ENCODE data around the gene GLB1L2.

- TF ChIP-seq, protein P1, sequence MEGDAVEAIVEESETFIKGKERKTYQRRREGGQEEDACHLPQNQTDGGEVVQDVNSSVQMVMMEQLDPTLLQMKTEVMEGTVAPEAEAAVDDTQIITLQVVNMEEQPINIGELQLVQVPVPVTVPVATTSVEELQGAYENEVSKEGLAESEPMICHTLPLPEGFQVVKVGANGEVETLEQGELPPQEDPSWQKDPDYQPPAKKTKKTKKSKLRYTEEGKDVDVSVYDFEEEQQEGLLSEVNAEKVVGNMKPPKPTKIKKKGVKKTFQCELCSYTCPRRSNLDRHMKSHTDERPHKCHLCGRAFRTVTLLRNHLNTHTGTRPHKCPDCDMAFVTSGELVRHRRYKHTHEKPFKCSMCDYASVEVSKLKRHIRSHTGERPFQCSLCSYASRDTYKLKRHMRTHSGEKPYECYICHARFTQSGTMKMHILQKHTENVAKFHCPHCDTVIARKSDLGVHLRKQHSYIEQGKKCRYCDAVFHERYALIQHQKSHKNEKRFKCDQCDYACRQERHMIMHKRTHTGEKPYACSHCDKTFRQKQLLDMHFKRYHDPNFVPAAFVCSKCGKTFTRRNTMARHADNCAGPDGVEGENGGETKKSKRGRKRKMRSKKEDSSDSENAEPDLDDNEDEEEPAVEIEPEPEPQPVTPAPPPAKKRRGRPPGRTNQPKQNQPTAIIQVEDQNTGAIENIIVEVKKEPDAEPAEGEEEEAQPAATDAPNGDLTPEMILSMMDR (IDR thresholded peaks at IDR 0.05; ENCODE audit: borderline replicate concordance, extremely low read depth, low read length, poor library complexity, severe bottlenecking), result no peak
- no peak for TF ChIP-seq EZH2 (IDR thresholded peaks at IDR 0.05; ENCODE audit: borderline replicate concordance, low read depth, low read length, severe bottlenecking)
These were observed 39.8 kb downstream of the GLB1L2 start for GRCh38 chr11:134371436-134372185.

All from DND-41 (cell line).